C1 segment of cervical spinal cord (tissue), 14 donors: ENCODE measurements around the gene ANKMY2.
A peak's percentile ranks its signal among the peaks of the same experiment; 100 is the strongest.
"Not testable (repeated sequence)": the region's sequence is repeated elsewhere in the genome, so short reads cannot be mapped to it uniquely, and the experiment has no call there.

Source experiments
- DNase-seq, 14 donors: peaks; one replicate each; lab custom pipeline; 2025; lab: John Stamatoyannopoulos, UW

The ANKMY2 gene

DNA sequence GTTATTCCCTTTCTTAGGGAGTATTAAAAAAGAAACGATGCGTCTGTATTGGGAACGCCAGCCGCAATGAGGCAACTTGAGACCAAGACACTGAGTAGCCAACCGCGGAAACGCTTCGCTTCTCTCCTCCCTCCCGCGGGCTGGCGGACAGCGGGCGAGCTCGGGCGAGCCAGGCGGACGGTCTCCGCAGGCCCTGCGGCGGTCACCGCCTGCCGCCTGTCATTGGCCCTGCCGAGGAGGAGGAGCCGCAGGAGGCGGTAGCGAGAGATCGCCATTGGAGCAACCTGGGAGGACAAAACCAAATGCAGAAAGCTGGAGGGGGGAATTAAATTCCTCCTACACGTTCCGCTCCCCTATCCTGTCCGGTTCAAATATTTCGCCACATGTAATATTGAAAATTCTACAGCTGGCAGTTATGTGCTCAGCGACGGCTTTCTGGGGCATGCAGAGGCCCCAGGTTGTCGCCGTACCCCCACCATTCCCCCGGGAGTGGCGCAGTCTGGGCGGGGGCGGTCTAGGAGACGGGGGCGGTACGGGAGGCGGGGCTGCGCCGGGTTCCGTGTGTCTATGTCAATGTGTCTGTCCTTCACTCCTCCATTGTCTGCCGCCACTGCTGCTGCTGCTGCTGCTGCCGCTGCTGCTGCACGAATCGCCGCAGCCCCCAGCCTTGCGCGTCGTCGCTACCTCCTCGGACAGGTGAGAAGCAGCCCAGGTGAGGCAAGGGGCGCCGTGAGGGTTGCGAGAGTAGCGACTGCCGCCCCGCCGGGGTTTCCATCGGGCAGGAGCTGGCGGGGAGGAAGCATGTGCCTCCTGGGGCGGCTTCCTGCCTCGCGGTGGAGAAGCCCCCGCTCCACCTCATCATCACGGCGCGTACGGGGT lies at the start of gene ANKMY2, which contains the start of gene BZW2:
Gene ANKMY2, minus strand, starts transcription at position 162 of the 879 bp plus-strand sequence. CDS start 181 bp downstream, outside the sequence.
Gene BZW2, plus strand, starts transcription at position 589 of the 879 bp plus-strand sequence. CDS start 19,263 bp downstream, outside the sequence.
- DNase-seq = peak; percentile 66 to 96 (median 92)

DNA sequence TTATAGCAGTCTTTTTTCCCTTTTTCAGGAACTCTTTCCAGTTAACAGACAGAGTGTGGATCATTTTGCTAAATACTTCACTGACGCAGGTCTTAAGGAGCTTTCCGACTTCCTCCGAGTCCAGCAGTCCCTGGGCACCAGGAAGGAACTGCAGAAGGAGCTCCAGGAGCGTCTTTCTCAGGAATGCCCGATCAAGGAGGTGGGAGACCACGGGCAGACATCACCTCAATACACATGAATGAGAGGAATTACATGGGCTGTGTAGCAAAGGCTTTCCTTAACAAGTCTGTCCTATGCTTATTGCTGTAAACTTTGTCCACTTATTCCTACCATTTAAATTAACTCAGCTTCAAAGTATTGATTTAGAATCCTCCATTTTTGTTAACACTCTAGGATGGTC lies 49.3 kb upstream of the ANKMY2 start:
- no peak for DNase-seq

DNA sequence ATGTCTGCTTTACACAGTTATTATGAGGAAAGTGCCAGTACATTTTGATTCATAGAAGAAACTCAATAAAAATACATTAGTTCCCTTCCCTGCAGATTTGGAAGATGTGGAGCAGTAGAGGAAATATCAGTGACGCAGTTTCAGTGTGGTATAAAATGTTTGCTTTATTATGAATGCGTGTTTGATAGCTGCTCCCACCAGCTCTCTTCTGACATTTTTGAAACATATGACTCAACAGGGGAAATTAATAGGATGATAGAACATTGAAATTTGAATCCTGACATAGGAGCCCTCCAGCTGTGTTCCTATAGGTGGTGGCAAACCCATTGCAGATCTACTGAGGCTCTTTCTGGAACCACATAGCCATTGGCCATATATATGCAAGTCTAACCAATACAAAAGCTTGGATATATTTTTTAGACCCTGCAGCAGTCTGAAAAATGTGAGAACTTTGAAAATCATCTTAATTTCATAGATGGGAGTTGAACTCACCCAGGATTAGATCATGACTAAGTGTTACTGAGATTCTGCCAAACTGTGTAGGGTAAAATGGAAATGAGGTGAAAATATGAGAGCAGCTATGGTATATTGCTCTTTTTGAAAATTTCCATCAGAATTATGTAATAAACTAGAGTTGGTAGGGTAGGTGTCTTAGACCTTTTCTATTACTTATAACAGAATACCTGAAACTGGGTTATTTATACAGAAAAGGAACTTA lies 48.2 kb upstream of the ANKMY2 start:
- DNase-seq = no peak

DNA sequence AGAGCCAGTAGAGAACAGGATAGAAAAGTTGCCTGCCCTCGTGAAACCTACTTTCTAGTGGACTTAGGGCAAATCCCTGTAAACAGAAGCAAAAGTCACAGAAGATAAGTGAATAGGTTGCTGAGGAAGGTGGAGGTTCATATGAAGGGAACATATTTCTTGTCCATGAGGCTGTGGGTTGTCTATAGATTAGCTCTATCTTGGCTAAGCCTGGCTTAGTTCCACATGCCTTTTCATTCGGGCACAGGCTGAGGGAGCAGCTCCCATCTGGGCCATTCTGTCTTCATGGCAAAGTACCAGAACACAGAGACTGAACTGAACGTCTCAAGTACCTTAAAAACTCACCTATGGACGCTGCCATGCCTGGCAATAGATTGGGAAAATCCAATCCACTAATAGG lies 45.7 kb upstream of the ANKMY2 start:
- DNase-seq = no peak

DNA sequence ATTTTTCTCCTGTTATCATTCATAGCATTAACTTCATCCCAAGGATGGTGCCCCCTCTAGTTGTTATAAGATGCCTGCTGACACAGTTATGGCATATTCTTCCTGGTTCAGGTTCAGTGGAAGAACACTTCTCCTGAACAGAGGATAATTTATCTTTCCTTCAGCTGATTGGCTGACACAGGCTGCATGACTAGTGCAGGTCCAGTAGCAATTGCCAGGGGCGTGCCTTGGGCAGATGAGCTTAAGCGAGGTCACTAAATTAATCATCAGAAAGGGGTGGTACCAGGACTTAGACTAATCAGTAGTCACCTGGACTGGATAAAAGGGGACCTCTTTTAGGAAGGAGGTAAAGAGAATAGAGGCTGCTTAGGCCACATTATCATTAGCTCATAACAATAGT lies 42.7 kb upstream of the ANKMY2 start:
- DNase-seq = no peak

DNA sequence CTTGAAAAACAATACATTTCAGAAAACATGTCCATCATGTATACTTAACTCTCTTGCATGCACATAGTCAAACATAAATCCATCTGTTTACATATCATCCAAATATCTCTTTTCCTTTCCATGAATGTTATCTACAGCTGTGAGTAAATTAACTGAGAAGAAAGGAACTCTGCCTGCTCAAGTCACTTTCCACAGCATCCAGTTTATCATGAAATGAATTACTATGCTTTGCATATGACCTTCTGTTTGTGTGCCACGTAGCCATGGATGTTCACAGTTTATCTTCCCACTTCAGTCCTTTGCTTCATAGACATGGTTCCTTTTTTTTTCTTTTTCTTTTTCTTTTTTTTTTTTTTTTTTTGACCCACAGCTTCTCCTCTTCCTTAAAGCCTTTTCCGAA lies 40.0 kb upstream of the ANKMY2 start:
- no peak for DNase-seq

DNA sequence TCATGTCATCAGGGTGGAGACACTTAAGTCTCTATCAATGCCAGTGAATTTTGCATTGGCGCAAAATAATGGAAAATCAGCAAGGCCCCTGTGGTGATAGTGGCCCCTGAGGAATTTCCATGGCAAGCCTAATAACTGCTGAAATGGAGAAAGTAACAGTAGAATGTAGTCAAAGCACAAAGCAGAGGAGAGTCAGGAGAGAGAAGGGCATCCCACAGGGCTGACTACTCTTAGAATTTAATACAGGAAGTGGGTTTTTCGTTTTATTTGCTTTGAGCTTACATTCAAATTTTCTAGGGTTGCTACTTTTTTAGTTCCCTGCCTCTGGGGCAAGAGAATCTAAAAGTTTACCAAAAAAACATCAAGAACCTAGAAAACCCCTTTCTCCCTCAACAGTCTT lies 39.4 kb upstream of the ANKMY2 start:
- no peak for DNase-seq

DNA sequence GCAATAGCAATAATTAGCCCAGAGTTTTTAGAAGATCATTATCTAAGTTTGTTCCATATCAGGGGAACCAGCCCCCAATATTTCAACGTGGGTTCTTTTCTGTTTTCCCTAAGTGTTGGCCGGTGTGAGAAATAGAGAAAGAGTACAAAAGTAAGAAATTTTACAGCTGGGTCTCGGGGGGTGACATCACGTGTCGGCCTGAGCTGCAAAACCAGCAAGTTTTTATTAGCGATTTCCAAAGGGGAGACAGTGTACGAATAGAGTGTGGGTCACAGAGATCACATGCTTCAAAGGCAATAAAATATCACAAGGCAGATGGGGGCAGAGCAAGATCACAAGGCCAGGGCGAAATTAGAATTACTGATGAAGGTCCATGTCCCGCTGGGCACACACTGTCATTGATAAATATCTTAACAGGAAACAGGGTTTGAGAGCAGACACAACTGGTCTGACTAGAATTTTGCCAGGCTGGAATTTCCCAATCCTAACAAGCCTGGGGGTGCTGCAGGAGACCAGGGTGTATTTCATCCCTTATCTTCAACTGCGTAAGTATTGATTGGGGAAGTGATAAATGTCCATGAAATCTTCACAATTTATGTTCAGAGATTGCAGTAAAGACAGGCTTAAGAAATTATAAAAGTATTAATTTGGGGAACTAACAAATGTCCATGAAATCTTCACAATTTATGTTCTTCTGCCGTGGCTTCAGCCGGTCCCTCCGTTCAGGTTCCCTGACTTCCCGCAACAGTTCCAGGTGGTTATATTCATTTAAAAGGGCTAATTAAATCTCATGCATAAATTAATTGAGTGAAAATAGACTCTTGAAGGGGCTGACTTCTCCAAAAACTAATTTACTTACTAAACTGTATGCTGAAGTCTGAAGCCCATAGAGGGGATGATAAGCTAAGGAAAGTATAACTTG lies 33.4 kb upstream of the ANKMY2 start:
- DNase-seq = not testable (repeated sequence)

DNA sequence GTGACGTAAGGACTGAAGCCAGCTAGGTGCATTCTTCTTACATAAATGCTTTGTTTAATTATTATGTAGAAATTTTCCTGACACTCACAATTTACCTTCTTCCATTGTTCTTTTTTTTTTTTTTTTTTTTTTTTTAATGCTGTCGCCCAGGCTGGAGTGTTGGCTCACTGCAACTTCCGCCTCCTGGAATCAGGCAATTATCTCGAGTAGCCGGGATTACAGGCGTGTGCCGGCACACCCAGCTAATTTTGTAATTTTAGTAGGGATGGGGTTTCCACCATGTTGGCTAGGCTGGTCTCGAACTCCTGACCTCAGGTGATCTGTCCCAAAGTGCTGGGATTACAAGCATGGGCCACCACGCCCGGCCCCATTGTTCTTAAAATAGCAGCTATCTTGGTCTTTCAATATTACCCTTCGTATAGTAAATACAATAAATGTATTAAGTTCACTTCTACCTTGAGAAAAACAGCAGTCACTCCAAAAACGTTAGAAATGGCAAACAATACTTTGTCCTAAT lies 32.5 kb upstream of the ANKMY2 start:
- no peak for DNase-seq

DNA sequence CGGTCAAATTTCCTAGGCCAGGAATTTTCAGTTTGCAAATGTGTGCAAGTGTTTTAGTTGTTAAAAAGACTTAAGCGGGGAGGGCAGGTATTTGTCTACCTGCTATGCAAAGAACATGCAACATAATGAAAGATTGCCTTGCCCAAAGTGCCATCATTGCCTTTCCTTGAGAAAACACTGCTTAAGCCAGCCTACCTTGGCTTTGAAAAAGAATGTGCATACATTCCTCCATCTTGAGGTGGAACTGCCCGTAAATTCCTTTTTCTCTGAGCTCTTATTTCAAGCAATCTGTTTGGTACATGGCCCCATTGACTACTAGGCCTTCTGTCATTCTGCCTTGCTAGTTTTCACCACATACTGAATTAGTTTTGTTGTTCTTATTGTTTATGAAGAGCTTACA lies 29.7 kb upstream of the ANKMY2 start:
- no peak for DNase-seq

DNA sequence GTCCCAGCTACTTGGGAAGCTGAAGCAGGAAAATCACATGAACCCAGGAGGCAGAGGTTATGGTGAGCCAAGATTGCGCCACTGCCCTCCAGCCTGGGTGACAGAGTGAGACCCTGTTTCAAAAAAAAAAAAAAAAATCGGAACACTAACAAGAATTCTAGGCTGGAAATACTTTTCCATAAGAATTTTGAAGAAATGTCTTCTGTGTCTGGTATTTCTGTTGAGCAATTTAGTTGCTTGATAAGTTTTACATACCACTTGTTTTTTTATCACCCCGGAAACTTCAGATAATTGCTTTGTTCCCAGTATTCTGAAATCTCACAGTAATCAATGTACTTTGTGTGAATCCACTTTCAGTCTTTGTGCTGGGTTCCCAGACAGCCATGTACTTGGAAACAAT lies 26.3 kb upstream of the ANKMY2 start:
- DNase-seq = no peak

DNA sequence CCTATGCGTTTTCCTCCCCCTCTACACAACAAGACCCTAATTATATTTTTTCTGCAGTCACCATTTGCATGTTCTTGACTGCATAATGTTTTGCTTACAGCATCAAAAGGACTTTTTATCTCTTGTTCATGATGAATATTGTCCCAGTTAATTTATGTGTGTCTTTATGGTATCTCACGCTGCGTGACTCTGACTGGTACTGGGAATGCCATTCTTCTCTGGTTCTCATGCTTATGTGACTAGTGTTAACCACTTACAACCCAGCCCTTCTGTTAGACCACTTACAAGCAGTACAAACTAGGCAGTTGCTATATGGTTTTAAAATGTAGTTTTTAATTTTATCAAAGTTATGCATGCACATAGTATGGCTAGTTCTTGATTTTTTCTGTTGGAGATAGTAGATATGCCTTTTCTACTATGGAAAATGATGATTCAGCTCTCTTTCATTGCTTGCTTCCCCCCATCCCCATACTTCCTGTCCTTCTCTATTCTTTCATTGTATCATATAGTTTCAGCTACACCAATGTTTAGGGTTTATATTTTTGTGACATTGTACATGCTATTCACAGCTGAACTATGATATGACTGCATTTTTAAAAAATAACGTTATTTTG lies 25.3 kb upstream of the ANKMY2 start:
- DNase-seq = no peak

DNA sequence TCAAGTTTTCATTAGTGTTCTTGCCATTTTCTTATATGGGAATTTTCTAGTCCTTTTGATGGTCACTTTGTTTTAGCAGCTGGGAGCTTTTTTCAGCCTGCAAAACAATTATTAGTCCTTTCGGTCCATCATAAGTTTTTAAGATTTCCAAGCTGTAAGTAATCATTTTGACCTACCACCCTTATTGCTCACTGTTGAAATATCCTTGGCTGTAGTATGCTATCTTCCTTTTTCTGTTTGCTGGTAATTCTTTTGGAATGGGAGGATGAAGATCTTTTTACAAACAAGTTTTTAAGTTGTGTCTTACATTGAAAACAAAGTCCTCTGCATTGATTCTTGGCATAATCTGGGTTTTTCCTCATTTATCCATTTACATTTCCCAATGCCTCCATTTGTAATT lies 24.5 kb upstream of the ANKMY2 start:
- DNase-seq = no peak

DNA sequence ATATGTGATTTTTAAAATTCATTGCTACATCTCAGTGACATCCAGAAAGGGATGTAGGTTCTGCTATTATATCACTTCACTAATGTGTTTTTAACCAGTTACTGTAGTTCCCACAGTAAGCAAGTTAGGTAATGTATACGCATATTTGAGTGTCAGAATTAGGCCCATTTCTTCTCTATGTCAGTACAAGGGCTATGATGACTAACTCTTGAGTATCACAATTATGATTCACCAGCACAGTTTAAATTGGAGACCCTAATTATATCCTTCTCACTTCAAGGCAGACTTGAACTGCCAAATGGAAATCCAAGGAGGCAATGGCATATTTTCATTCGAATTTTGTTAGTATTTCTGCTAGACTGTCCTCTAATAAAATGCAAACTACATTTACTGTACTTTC lies 24.0 kb upstream of the ANKMY2 start:
- no peak for DNase-seq

DNA sequence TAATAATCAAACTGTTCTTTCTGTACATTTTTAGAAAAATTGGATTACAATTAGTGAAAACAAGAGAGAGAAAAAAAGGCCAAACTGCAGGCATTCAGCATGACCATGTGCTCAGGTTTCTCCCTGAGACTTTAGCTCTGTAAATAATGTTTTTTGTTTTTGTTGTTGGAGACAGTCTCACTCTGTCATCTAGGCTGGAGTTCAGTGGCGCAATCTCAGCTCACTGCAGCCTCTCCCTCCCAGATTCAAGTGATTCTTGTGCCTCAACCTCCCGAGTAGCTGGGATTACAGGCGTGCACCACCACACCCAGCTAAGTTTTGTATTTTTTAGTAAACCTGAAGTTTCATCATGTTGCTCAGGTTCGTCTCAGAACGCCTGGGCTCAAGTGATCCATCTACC lies 23.4 kb upstream of the ANKMY2 start:
- DNase-seq = no peak

DNA sequence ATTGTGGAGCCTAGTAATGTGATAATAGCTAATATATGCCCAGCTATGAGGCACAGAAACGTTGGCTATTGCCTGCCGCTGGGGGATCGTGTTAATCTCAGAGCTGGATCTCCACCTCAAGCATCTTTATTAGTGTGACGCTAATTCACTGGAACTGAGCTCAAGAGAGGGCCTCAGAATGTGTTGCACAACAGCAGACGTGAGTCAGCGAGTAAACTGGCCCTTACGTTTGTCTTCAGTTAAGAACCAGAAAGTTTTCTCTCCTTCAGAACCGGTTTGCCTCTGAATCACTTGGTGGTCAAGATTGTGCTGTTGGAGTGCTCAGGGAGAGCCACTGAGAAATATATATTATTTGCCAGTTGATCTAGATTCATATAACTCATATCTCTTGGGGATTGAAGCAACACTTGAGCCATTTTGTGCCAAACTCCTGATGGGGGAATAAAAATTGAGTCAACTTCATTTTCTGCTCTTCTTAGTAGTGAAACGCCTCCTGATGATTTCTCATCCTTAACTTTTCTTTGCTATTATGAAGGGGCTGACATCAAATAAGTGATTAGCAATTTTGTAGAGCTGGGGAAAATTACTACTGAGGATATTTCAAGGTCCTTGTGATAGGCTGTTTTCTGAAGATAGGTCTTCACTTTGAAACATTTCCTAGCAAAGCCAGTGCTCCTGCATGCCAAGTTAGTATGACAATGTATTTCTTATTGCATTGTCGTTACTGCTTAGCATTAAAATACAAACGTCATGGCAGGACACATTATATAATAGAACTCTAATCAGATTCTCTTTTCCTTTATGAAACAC lies 22.7 kb upstream of the ANKMY2 start:
- DNase-seq = peak in 1 of 14 donors; percentile 5

DNA sequence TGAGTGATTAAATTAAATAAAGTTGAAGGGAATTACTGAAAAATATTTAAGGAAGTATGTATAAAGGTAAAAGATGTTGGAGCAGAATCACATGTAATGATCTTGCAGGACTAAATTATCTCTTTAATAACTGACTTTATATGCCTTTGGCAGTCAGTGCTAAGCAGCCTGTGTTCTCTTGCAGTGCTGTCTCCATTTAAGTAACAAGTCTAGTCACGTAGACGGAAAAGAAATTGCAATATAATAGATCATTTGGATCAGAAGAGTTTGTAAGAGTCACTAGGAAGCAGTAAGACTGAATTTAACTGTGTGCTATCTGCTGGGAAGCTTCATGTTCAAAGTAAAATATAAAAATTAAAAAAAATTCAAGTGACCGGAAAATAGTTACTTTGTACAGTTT lies 21.8 kb upstream of the ANKMY2 start:
- no peak for DNase-seq

DNA sequence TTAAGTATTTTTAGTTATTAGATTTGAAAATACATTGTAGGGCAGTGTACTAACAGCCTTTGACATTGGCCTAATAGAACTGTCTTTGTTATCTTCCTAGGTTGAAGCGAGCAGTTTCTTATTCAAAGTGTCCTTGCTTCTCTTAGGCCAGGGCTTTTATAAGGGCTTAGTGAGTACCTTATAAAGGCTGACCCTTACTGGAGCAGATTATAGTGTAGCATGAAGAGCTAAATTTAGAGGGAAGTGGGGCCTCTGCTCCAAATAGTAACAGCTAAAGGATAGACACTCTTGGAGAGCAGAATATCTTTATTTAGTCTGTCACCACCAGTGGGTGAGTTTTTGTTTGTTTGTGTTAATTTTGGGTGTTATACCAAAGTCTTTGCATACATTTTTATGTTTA lies 16.4 kb upstream of the ANKMY2 start:
- DNase-seq = no peak

DNA sequence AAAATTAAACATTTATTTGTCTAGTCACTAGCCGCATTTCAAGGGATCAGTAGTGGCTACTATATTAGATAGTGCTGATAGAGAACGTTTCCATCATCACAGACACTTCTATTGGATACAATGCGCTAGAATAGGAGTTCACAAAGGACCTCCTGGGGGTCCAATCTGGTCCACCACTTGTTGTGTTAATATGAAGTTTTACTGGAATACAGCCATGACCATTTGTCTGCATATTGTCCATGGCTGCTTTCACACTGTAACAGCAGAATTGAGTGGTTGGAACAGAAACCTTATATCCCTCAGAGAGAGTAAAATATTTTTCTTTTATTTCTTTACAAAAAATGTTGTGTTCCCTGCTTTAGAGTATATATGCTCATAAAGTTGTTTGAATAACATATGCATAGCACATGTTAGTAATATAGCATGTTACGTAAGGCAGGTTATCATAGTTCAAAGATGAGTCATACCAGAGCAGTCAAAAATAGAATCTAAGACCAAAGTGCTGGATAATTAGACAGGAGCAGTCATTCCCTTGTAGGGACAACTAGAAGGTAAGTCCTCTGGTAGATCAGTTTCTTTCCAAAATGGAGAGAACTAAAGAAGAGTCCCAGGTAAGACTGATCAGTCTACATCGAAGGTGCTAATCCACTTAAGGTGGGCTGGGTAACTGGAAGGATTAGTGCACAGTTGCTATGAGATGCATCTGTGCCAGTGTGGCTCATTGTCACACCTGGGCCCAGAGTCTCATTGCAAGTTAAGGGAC lies 15.3 kb upstream of the ANKMY2 start:
- DNase-seq = no peak
